ENCODE results near the gene LRRFIP2. TPM values are rescaled to one million over a fixed set of nuclear protein-coding genes. Genes with fewer than 3 reads are reported as not detected.

The LRRFIP2 gene
- total RNA-seq, 4 donors from 2014 or later, result 41.8 to 78.8 (median 55.0) TPM

GRCh38 chr3:37075955-37076354, 98.4 kb downstream of the LRRFIP2 start:
- no peak for ATAC-seq (ENCODE audit: low FRiP score)
- TF ChIP-seq CTCF (IDR thresholded peaks at IDR 0.05), result no peak
- no peak for DNase-seq (ENCODE audit: low spot score)

- no peak for TF ChIP-seq CTCF (IDR thresholded peaks at IDR 0.05)
- DNase-seq (ENCODE audit: low spot score), result no peak
- no peak for ATAC-seq (ENCODE audit: low FRiP score)
Measured at GRCh38 chr3:37074178-37074577, 100.2 kb downstream of the LRRFIP2 start.

- no peak for TF ChIP-seq CTCF (IDR thresholded peaks at IDR 0.05)
- DNase-seq (ENCODE audit: low spot score), result no peak
- ATAC-seq (ENCODE audit: low FRiP score), result no peak
Measured at GRCh38 chr3:37072892-37073291, 101.5 kb downstream of the LRRFIP2 start.

GRCh38 chr3:37071921-37072320, 102.5 kb downstream of the LRRFIP2 start:
- no peak for TF ChIP-seq CTCF (IDR thresholded peaks at IDR 0.05)
- ATAC-seq (ENCODE audit: low FRiP score) (no peak), DNase-seq (ENCODE audit: low spot score) (no peak)

GRCh38 chr3:37068031-37068430, 106.4 kb downstream of the LRRFIP2 start:
- DNase-seq (ENCODE audit: low spot score), result no peak
- no peak for TF ChIP-seq CTCF (IDR thresholded peaks at IDR 0.05)
- no peak for ATAC-seq (ENCODE audit: low FRiP score)

- DNase-seq (ENCODE audit: low spot score), result no peak
- TF ChIP-seq CTCF (IDR thresholded peaks at IDR 0.05), result no peak
- no peak for ATAC-seq (ENCODE audit: low FRiP score)
Measured at GRCh38 chr3:37067577-37067976, 106.8 kb downstream of the LRRFIP2 start.

GRCh38 chr3:37064747-37065146, 109.6 kb downstream of the LRRFIP2 start:
- DNase-seq (ENCODE audit: low spot score) (no peak), ATAC-seq (ENCODE audit: low FRiP score) (no peak)
- no peak for TF ChIP-seq CTCF (IDR thresholded peaks at IDR 0.05)
